ENCODE measurements around the gene IL6R. TPM values are rescaled to one million over a fixed set of nuclear protein-coding genes. Genes with fewer than 3 reads are reported as not detected.

Gene IL6R
- total RNA-seq, 1 donor, result 29.2 TPM

- peaks cover 68% of the 10 kb centered on the region for H3K4me1 ChIP-seq (ENCODE audit: insufficient read depth, low read length)
- H3K4me3 ChIP-seq (ENCODE audit: low read length), result no peak overlapping the region
- H3K9me3 ChIP-seq (ENCODE audit: low read depth, low read length), result no peaks in the 10 kb centered on the region
- H3K27me3 ChIP-seq (ENCODE audit: insufficient read depth, low read length), result no peaks in the 10 kb centered on the region
These were observed 24.0 kb downstream of the IL6R start for GRCh38 chr1:154429118-154429517.

GRCh38 chr1:154429841-154430611 lies 24.9 kb downstream of the IL6R start:
- peaks cover 62% of the 10 kb centered on the region for H3K4me1 ChIP-seq (ENCODE audit: insufficient read depth, low read length)

GRCh38 chr1:154430903-154431302 lies 25.8 kb downstream of the IL6R start:
- Histone ChIP-seq H3K27me3 (ENCODE audit: insufficient read depth, low read length) (no peaks in the 10 kb centered on the region), H3K9me3 (ENCODE audit: low read depth, low read length) (no peaks in the 10 kb centered on the region), H3K4me1 (ENCODE audit: insufficient read depth, low read length) (peaks cover 56% of the 10 kb centered on the region), H3K4me3 (ENCODE audit: low read length) (no peak overlapping the region)

More at GRCh38 chr1:154429841-154430611, 24.9 kb downstream of the IL6R start:
- H3K27me3 ChIP-seq (ENCODE audit: insufficient read depth, low read length), result no peaks in the 10 kb centered on the region
- no peaks in the 10 kb centered on the region for H3K9me3 ChIP-seq (ENCODE audit: low read depth, low read length)
- H3K4me3 ChIP-seq (ENCODE audit: low read length), result no peak overlapping the region

- no peak overlapping the region for H3K4me3 ChIP-seq (ENCODE audit: low read length)
- peaks cover 56% of the 10 kb centered on the region for H3K4me1 ChIP-seq (ENCODE audit: insufficient read depth, low read length)
- H3K9me3 ChIP-seq (ENCODE audit: low read depth, low read length), result no peaks in the 10 kb centered on the region
- H3K27me3 ChIP-seq (ENCODE audit: insufficient read depth, low read length), result no peaks in the 10 kb centered on the region
These were observed 26.6 kb downstream of the IL6R start for GRCh38 chr1:154431586-154432373.

GRCh38 chr1:154433161-154433764 lies 28.1 kb downstream of the IL6R start:
- Histone ChIP-seq H3K4me3 (ENCODE audit: low read length) (no peak overlapping the region), H3K27me3 (ENCODE audit: insufficient read depth, low read length) (no peaks in the 10 kb centered on the region), H3K9me3 (ENCODE audit: low read depth, low read length) (no peaks in the 10 kb centered on the region), H3K4me1 (ENCODE audit: insufficient read depth, low read length) (peaks cover 53% of the 10 kb centered on the region)

GRCh38 chr1:154434346-154435085 lies 29.4 kb downstream of the IL6R start:
- H3K9me3 ChIP-seq (ENCODE audit: low read depth, low read length), result no peaks in the 10 kb centered on the region
- no peaks in the 10 kb centered on the region for H3K27me3 ChIP-seq (ENCODE audit: insufficient read depth, low read length)
- peaks cover 60% of the 10 kb centered on the region for H3K4me1 ChIP-seq (ENCODE audit: insufficient read depth, low read length)
- no peak overlapping the region for H3K4me3 ChIP-seq (ENCODE audit: low read length)

- no peaks in the 10 kb centered on the region for H3K9me3 ChIP-seq (ENCODE audit: low read depth, low read length)
- H3K4me3 ChIP-seq (ENCODE audit: low read length), result no peak overlapping the region
- peaks cover 62% of the 10 kb centered on the region for H3K4me1 ChIP-seq (ENCODE audit: insufficient read depth, low read length)
- no peaks in the 10 kb centered on the region for H3K27me3 ChIP-seq (ENCODE audit: insufficient read depth, low read length)
These were observed 30.6 kb downstream of the IL6R start for GRCh38 chr1:154435599-154436200.

- Histone ChIP-seq H3K4me1 (ENCODE audit: insufficient read depth, low read length) (peaks cover 61% of the 10 kb centered on the region), H3K27me3 (ENCODE audit: insufficient read depth, low read length) (no peaks in the 10 kb centered on the region)
These were observed 31.3 kb downstream of the IL6R start for GRCh38 chr1:154436433-154436832.

GRCh38 chr1:154440036-154440804 lies 35.1 kb downstream of the IL6R start:
- no peak overlapping the region for H3K4me3 ChIP-seq (ENCODE audit: low read length)
- peaks cover 61% of the 10 kb centered on the region for H3K4me1 ChIP-seq (ENCODE audit: insufficient read depth, low read length)
- H3K9me3 ChIP-seq (ENCODE audit: low read depth, low read length), result no peaks in the 10 kb centered on the region
- no peaks in the 10 kb centered on the region for H3K27me3 ChIP-seq (ENCODE audit: insufficient read depth, low read length)

More at GRCh38 chr1:154436433-154436832, 31.3 kb downstream of the IL6R start:
- Histone ChIP-seq H3K9me3 (ENCODE audit: low read depth, low read length) (no peaks in the 10 kb centered on the region), H3K4me3 (ENCODE audit: low read length) (no peak overlapping the region)

GRCh38 chr1:154441241-154441888 lies 36.2 kb downstream of the IL6R start:
- no peak overlapping the region for H3K4me3 ChIP-seq (ENCODE audit: low read length)
- H3K27me3 ChIP-seq (ENCODE audit: insufficient read depth, low read length), result no peaks in the 10 kb centered on the region
- H3K9me3 ChIP-seq (ENCODE audit: low read depth, low read length), result no peaks in the 10 kb centered on the region
- peaks cover 61% of the 10 kb centered on the region for H3K4me1 ChIP-seq (ENCODE audit: insufficient read depth, low read length)

- H3K4me1 ChIP-seq (ENCODE audit: insufficient read depth, low read length), result peaks cover 61% of the 10 kb centered on the region
These were observed 37.0 kb downstream of the IL6R start for GRCh38 chr1:154442006-154442740.

GRCh38 chr1:154443274-154444013 lies 38.3 kb downstream of the IL6R start:
- no peaks in the 10 kb centered on the region for H3K9me3 ChIP-seq (ENCODE audit: low read depth, low read length)
- H3K27me3 ChIP-seq (ENCODE audit: insufficient read depth, low read length), result no peaks in the 10 kb centered on the region
- peaks cover 52% of the 10 kb centered on the region for H3K4me1 ChIP-seq (ENCODE audit: insufficient read depth, low read length)
- no peak overlapping the region for H3K4me3 ChIP-seq (ENCODE audit: low read length)

More at GRCh38 chr1:154442006-154442740, 37.0 kb downstream of the IL6R start:
- Histone ChIP-seq H3K27me3 (ENCODE audit: insufficient read depth, low read length) (no peaks in the 10 kb centered on the region), H3K4me3 (ENCODE audit: low read length) (no peak overlapping the region), H3K9me3 (ENCODE audit: low read depth, low read length) (no peaks in the 10 kb centered on the region)
